Naive thymus-derived CD4-positive, alpha-beta T cell (primary cell): ENCODE measurements around the gene KLHL13. TPM values are rescaled to one million over a fixed set of nuclear protein-coding genes. Genes with fewer than 3 reads are reported as not detected.

ENCODE experiments used
- ATAC-seq: fragments of 150-1000 bp; cut with Tn5 transposase; 2 replicates; pipeline ENCODE4 v1.10.0; 2021; ENCODE audit warnings: mild to moderate bottlenecking, moderate library complexity
- CTCF ChIA-PET: fragments of 350-600 bp; sonication (Branson Sonifier 250); formaldehyde crosslinking; loops from one replicate; lab custom pipeline; 2021; ENCODE audit warnings: antibody characterized with exemption; lab: Charles Lee
- POLR2A ChIA-PET: fragments of 350-600 bp; sonication (Branson Sonifier 250); formaldehyde crosslinking; loops from one replicate; lab custom pipeline; 2021; ENCODE audit warnings: antibody characterized with exemption, inconsistent platforms; lab: Charles Lee
- DNase-seq, 9 donors: peaks; one replicate each; pipeline versions ENCODE4 v3.0.0 to v3.0.0-alpha.2; 2020 to 2022; ENCODE audit warnings: mixed read lengths in 1 of 9
- H3K27ac ChIP-seq: one replicate; pipeline ENCODE4 v1.7.0; 2013; ENCODE audit warnings: mild to moderate bottlenecking, low read depth, low read length, moderate library complexity
- H3K27me3 ChIP-seq, 2 donors: one replicate each; pipeline ENCODE4 v1.7.0; 2013; ENCODE audit warnings: low read length in 2 of 2, mild to moderate bottlenecking in 2 of 2, moderate library complexity in 2 of 2; ENCODE audit not compliant: control insufficient read depth in 2 of 2, insufficient read depth in 2 of 2
- H3K36me3 ChIP-seq, 3 experiments: 1 replicate in 2 of 3; 2 replicates in 1 of 3; pipeline ENCODE4 v1.7.0; 2013; ENCODE audit warnings: low read length in 3 of 3, mild to moderate bottlenecking in 3 of 3, moderate library complexity in 1 of 3; ENCODE audit not compliant: insufficient read depth in 3 of 3, control insufficient read depth in 2 of 3
- H3K4me1 ChIP-seq, 2 donors: one replicate each; pipeline ENCODE4 v1.7.0; 2013; ENCODE audit warnings: low read length in 2 of 2, mild to moderate bottlenecking in 2 of 2, moderate library complexity in 1 of 2; ENCODE audit not compliant: control insufficient read depth in 2 of 2, insufficient read depth in 2 of 2
- H3K4me3 ChIP-seq: 2 replicates; pipeline ENCODE4 v1.7.0; 2013; ENCODE audit warnings: mild to moderate bottlenecking, low read length
- H3K9me3 ChIP-seq, 3 experiments: 1 replicate in 2 of 3; 2 replicates in 1 of 3; pipeline ENCODE4 v1.7.0; 2013; ENCODE audit warnings: low read length in 3 of 3; ENCODE audit not compliant: control insufficient read depth in 2 of 3
- H3K27ac Mint-ChIP-seq, 9 donors: one replicate each; pipeline ENCODE4 v1.8.0; 2020 to 2022; ENCODE audit warnings: mixed read lengths in 9 of 9, mild to moderate bottlenecking in 8 of 9, moderate library complexity in 5 of 9, inconsistent platforms in 2 of 9
- H3K27me3 Mint-ChIP-seq, 5 donors: one replicate each; pipeline ENCODE4 v1.8.0; 2021 to 2022; ENCODE audit warnings: mixed read lengths in 5 of 5, mild to moderate bottlenecking in 1 of 5
- H3K36me3 Mint-ChIP-seq, 5 donors: one replicate each; pipeline ENCODE4 v1.8.0; 2020 to 2022; ENCODE audit warnings: mixed read lengths in 5 of 5, mild to moderate bottlenecking in 3 of 5, inconsistent platforms in 1 of 5
- H3K4me1 Mint-ChIP-seq, 7 donors: one replicate each; pipeline ENCODE4 v1.8.0; 2020 to 2022; ENCODE audit warnings: mixed read lengths in 7 of 7, mild to moderate bottlenecking in 3 of 7, inconsistent platforms in 1 of 7
- H3K4me3 Mint-ChIP-seq, 10 donors: one replicate each; pipeline ENCODE4 v1.8.0; 2020 to 2022; ENCODE audit warnings: mild to moderate bottlenecking in 10 of 10, mixed read lengths in 10 of 10, moderate library complexity in 6 of 10, inconsistent platforms in 2 of 10
- H3K9me3 Mint-ChIP-seq, 11 donors: one replicate each; pipeline ENCODE4 v1.8.0; 2020 to 2022; ENCODE audit warnings: mixed read lengths in 11 of 11, mild to moderate bottlenecking in 4 of 11, inconsistent platforms in 1 of 11, moderate library complexity in 1 of 11
- intact Hi-C, 2 donors: fragments of 100-400 bp; cut with micrococcal nuclease; formaldehyde crosslinking; loops; one replicate each; pipeline ENCODE4 v1.15.1; 2023
- polyA plus RNA-seq, 2 donors: library from polyadenylated mRNA; unstranded; fragments of 300-500 nt; fragmentation: Illumina TruSeq; gene quantifications; one replicate each; pipeline ENCODE4 v1.2.3, GENCODE V29; 2021
- total RNA-seq, 6 experiments: library from RNA in 5 of 6; stranded (reverse) in 5 of 6; gene quantifications; 1 replicate in 5 of 6; 2 replicates in 1 of 6; pipeline ENCODE4 v1.2.3 and lab custom pipeline; 2021 to 2026

Gene KLHL13
- total RNA-seq, result 1 to 10 TPM in 1 of 5 experiments, under 1 TPM in 3, not detected in 1; 0.34 to 1.4 (median 0.87) TPM
- polyA plus RNA-seq, result 1 to 10 TPM; 1.8 to 2.2 TPM
- 1.1 reads per million for total RNA-seq (lab: John Stamatoyannopoulos, UW)

- H3K27ac Mint-ChIP-seq, result peak within 1 kb of the TSS in 8 of 9 donors; percentile 77 to 91 (median 86)
- peak; percentile 56 for ATAC-seq
These were observed at the start of gene KLHL13 for GRCh38 chrX:118116713-118117550. Gene KLHL13 (minus strand): TSS chrX:118116810. CDS start chrX:118028473, 88,337 bp downstream.

GRCh38 chrX:118164138-118164537 lies 47.5 kb upstream of the KLHL13 start:
- intact Hi-C loops, result no loop called here

More at GRCh38 chrX:118116713-118117550, at the start of gene KLHL13:
- Mint-ChIP-seq H3K27me3 (peaks cover 6 to 19% (median 13%) of the 10 kb centered on the region in 5 donors), H3K4me1 (peaks cover 6 to 21% (median 16%) of the 10 kb centered on the region in 7 donors), H3K4me3 (peak within 1 kb of the TSS; percentile 66 to 91 (median 86)), H3K9me3 (no peaks in the 10 kb centered on the region), H3K36me3 (no peaks in the 10 kb centered on the region)
- Histone ChIP-seq H3K4me3 (peak within 1 kb of the TSS; percentile 41), H3K4me1 (no peaks in the 10 kb centered on the region), H3K27me3 (no peaks in the 10 kb centered on the region), H3K27ac (no peak within 1 kb of the TSS), H3K36me3 (no peaks in the 10 kb centered on the region), H3K9me3 (no peaks in the 10 kb centered on the region)
- peak in 4 of 9 donors; percentile 1 to 20 (median 10) for DNase-seq
- ChIA-PET CTCF (no interaction called here), POLR2A (no interaction called here)
- intact Hi-C loops, result no loop called here

GRCh38 chrX:118156953-118157608 lies 40.5 kb upstream of the KLHL13 start:
- no peaks in the 10 kb centered on the region for H3K36me3 Mint-ChIP-seq
- H3K9me3 ChIP-seq, result no peaks in the 10 kb centered on the region
- H3K4me3 ChIP-seq, result no peak overlapping the region
- H3K27ac ChIP-seq, result no peak overlapping the region
- peaks cover 0 to 3% (median 0%) of the 10 kb centered on the region in 5 donors for H3K27me3 Mint-ChIP-seq
- no peak overlapping the region for H3K27ac Mint-ChIP-seq
- H3K27me3 ChIP-seq, result no peaks in the 10 kb centered on the region
- H3K4me1 Mint-ChIP-seq, result peaks cover 0 to 3% (median 0%) of the 10 kb centered on the region in 7 donors
- intact Hi-C loops, result no loop called here
- no peaks in the 10 kb centered on the region for H3K36me3 ChIP-seq
- no peak overlapping the region for H3K4me3 Mint-ChIP-seq
- ChIA-PET CTCF (no interaction called here), POLR2A (no interaction called here)
- no peaks in the 10 kb centered on the region for H3K9me3 Mint-ChIP-seq
- no peak for ATAC-seq
- DNase-seq, result no peak
- H3K4me1 ChIP-seq, result no peaks in the 10 kb centered on the region

More at GRCh38 chrX:118164138-118164537, 47.5 kb upstream of the KLHL13 start:
- POLR2A ChIA-PET, result no interaction called here
- Histone ChIP-seq H3K9me3 (no peaks in the 10 kb centered on the region), H3K36me3 (no peaks in the 10 kb centered on the region), H3K27ac (no peak overlapping the region), H3K27me3 (no peaks in the 10 kb centered on the region), H3K4me1 (no peaks in the 10 kb centered on the region), H3K4me3 (no peak overlapping the region)
- H3K27me3 Mint-ChIP-seq, result peaks cover 0 to 2% (median 0%) of the 10 kb centered on the region in 5 donors
- CTCF ChIA-PET, result no interaction called here
- no peak for DNase-seq
- ATAC-seq, result no peak
- H3K9me3 Mint-ChIP-seq, result no peaks in the 10 kb centered on the region
- H3K27ac Mint-ChIP-seq, result no peak overlapping the region
- H3K4me3 Mint-ChIP-seq, result no peak overlapping the region
- H3K4me1 Mint-ChIP-seq, result no peaks in the 10 kb centered on the region
- H3K36me3 Mint-ChIP-seq, result peaks cover 0 to 5% (median 0%) of the 10 kb centered on the region in 5 donors

GRCh38 chrX:118156254-118156952 lies 39.8 kb upstream of the KLHL13 start:
- no peaks in the 10 kb centered on the region for H3K9me3 ChIP-seq
- ChIA-PET CTCF (no interaction called here), POLR2A (no interaction called here)
- H3K4me3 Mint-ChIP-seq, result no peak overlapping the region
- intact Hi-C loops, result no loop called here
- ATAC-seq, result no peak
- H3K4me1 Mint-ChIP-seq, result peaks cover 0 to 3% (median 0%) of the 10 kb centered on the region in 7 donors
- no peaks in the 10 kb centered on the region for H3K36me3 ChIP-seq
- no peak for DNase-seq
- no peaks in the 10 kb centered on the region for H3K9me3 Mint-ChIP-seq
- H3K4me3 ChIP-seq, result no peak overlapping the region
- H3K27ac Mint-ChIP-seq, result no peak overlapping the region
- H3K27ac ChIP-seq, result no peak overlapping the region
- no peaks in the 10 kb centered on the region for H3K27me3 ChIP-seq
- H3K27me3 Mint-ChIP-seq, result peaks cover 0 to 3% (median 0%) of the 10 kb centered on the region in 5 donors
- no peaks in the 10 kb centered on the region for H3K36me3 Mint-ChIP-seq
- H3K4me1 ChIP-seq, result no peaks in the 10 kb centered on the region

GRCh38 chrX:118153270-118153669 lies 36.7 kb upstream of the KLHL13 start:
- ChIA-PET CTCF (no interaction called here), POLR2A (no interaction called here)
- no peak overlapping the region for H3K27ac Mint-ChIP-seq
- no peaks in the 10 kb centered on the region for H3K27me3 Mint-ChIP-seq
- no peaks in the 10 kb centered on the region for H3K36me3 ChIP-seq
- no peaks in the 10 kb centered on the region for H3K36me3 Mint-ChIP-seq
- H3K27me3 ChIP-seq, result no peaks in the 10 kb centered on the region
- H3K9me3 ChIP-seq, result no peaks in the 10 kb centered on the region
- H3K4me3 ChIP-seq, result no peak overlapping the region
- DNase-seq, result no peak
- H3K27ac ChIP-seq, result no peak overlapping the region
- peaks cover 0 to 3% (median 0%) of the 10 kb centered on the region in 7 donors for H3K4me1 Mint-ChIP-seq
- no peak overlapping the region for H3K4me3 Mint-ChIP-seq
- H3K4me1 ChIP-seq, result no peaks in the 10 kb centered on the region
- ATAC-seq, result no peak
- no peaks in the 10 kb centered on the region for H3K9me3 Mint-ChIP-seq
- intact Hi-C loops, result no loop called here

- no peaks in the 10 kb centered on the region for H3K27me3 ChIP-seq
- no peak for ATAC-seq
- H3K4me1 ChIP-seq, result no peaks in the 10 kb centered on the region
- H3K4me3 ChIP-seq, result no peak overlapping the region
- H3K27ac Mint-ChIP-seq, result peak overlapping the region in 1 of 9 donors; percentile 68
- intact Hi-C loops, result no loop called here
- H3K36me3 ChIP-seq, result no peaks in the 10 kb centered on the region
- no peak overlapping the region for H3K4me3 Mint-ChIP-seq
- no peak for DNase-seq
- H3K27ac ChIP-seq, result no peak overlapping the region
- H3K4me1 Mint-ChIP-seq, result peaks cover 0 to 3% (median 0%) of the 10 kb centered on the region in 7 donors
- POLR2A ChIA-PET, result no interaction called here
- H3K9me3 Mint-ChIP-seq, result no peaks in the 10 kb centered on the region
- CTCF ChIA-PET, result no interaction called here
- no peaks in the 10 kb centered on the region for H3K9me3 ChIP-seq
- no peaks in the 10 kb centered on the region for H3K27me3 Mint-ChIP-seq
- no peaks in the 10 kb centered on the region for H3K36me3 Mint-ChIP-seq
These were observed 36.1 kb upstream of the KLHL13 start for GRCh38 chrX:118152721-118153120.
